WTC11 (cell line): ENCODE measurements around the gene CPLX3.

Source experiments
- FOXK1 ChIP-seq: sonication (generic); formaldehyde crosslinking; IDR thresholded peaks from 2 replicates; pipeline ENCODE4 v1.8.0; 2022; ENCODE audit warnings: mild to moderate bottlenecking, moderate library complexity, missing genetic modification reagents
- HMGA2 ChIP-seq: fragments of 250-450 bp; sonication (Bioruptor Pico); IDR thresholded peaks from 2 replicates; pipeline ENCODE4 v1.4.0; 2021; ENCODE audit warnings: mild to moderate bottlenecking, moderate library complexity
- IRF2 ChIP-seq: sonication (generic); formaldehyde crosslinking; IDR thresholded peaks from 2 replicates; pipeline ENCODE4 v1.8.0; 2022; ENCODE audit warnings: low read depth, missing genetic modification reagents, borderline replicate concordance
- TCF7 ChIP-seq: sonication (generic); formaldehyde crosslinking; IDR thresholded peaks from 2 replicates; pipeline ENCODE4 v1.8.0; 2022; ENCODE audit warnings: mild to moderate bottlenecking, low read depth, missing genetic modification reagents, moderate library complexity
- TF ChIP-seq, protein P1 (sequence below): sonication (generic); formaldehyde crosslinking; IDR thresholded peaks from 2 replicates; pipeline ENCODE4 v1.8.1; 2022; ENCODE audit warnings: low read depth, missing genetic modification reagents, borderline replicate concordance

DNA sequence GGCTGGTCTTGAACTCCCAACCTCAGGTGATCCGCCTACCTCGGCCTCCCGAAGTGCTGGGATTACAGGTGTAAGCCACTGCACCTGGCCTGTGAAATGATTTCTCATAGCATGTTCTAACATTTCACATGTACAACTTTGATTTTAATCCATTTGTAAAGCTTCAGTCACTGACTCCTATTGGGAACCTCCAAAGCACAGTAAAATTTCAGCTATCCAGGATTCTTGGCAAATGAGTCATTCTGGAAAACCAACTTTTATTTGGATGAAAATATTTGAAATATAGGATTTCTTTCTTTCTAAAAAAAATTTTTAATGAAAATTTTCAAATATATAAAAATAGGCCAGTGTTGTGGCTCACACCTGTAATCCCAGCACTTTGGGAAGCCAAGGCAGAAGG, 16.5 kb upstream of the CPLX3 start:
- TF ChIP-seq HMGA2 (CRISPR knock-in tag) (no peak), FOXK1 (CRISPR knock-in tag) (no peak), TCF7 (CRISPR knock-in tag) (no peak), IRF2 (CRISPR knock-in tag) (no peak)
- TF ChIP-seq, protein P1, sequence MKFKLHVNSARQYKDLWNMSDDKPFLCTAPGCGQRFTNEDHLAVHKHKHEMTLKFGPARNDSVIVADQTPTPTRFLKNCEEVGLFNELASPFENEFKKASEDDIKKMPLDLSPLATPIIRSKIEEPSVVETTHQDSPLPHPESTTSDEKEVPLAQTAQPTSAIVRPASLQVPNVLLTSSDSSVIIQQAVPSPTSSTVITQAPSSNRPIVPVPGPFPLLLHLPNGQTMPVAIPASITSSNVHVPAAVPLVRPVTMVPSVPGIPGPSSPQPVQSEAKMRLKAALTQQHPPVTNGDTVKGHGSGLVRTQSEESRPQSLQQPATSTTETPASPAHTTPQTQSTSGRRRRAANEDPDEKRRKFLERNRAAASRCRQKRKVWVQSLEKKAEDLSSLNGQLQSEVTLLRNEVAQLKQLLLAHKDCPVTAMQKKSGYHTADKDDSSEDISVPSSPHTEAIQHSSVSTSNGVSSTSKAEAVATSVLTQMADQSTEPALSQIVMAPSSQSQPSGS (CRISPR knock-in tag): no peak
